HepG2 (cell line): Measurements from ENCODE around the gene LRP1-AS. TPM values are rescaled to one million over a fixed set of nuclear protein-coding genes. Genes with fewer than 3 reads are reported as not detected.

Source experiments
- ATM ChIP-seq: fragments of 450-650 bp; IDR thresholded peaks from 2 replicates; pipeline ENCODE4 v1.7.1; 2017; ENCODE audit warnings: mild to moderate bottlenecking, borderline replicate concordance
- BORCS8-MEF2B ChIP-seq: sonication (generic); formaldehyde crosslinking; IDR thresholded peaks from 2 replicates; pipeline ENCODE4 v1.8.0; 2022; ENCODE audit warnings: mild to moderate bottlenecking, missing genetic modification reagents
- CENPBD1 ChIP-seq: sonication (generic); formaldehyde crosslinking; IDR thresholded peaks from 2 replicates; pipeline ENCODE4 v1.8.0; 2022; ENCODE audit warnings: missing genetic modification reagents, low read depth, mild to moderate bottlenecking, borderline replicate concordance
- MLXIP ChIP-seq: sonication (generic); formaldehyde crosslinking; IDR thresholded peaks from 2 replicates; pipeline ENCODE4 v1.9.0; 2021; ENCODE audit warnings: missing genetic modification reagents, borderline replicate concordance
- NCOA2 ChIP-seq: sonication (generic); formaldehyde crosslinking; IDR thresholded peaks from 2 replicates; pipeline ENCODE4 v1.8.0; 2022; ENCODE audit warnings: inconsistent platforms
- PHF5A ChIP-seq: IDR thresholded peaks from one replicate; pipeline ENCODE4 v1.6.1; 2018; ENCODE audit warnings: low read depth, missing genetic modification reagents; ENCODE audit not compliant: unreplicated experiment
- RAD51 ChIP-seq: fragments of 450-650 bp; IDR thresholded peaks from 2 replicates; pipeline ENCODE4 v1.6.1; 2016; ENCODE audit warnings: borderline replicate concordance
- TBL1XR1 ChIP-seq: fragments of 150-350 bp; IDR thresholded peaks from 2 replicates; pipeline ENCODE4 v1.6.1; 2014; ENCODE audit warnings: borderline replicate concordance, low read length; ENCODE audit not compliant: partially characterized antibody
- TCF12 ChIP-seq, 2 experiments: fragments of 450-650 bp in 1 of 2; sonication (generic) in 1 of 2; formaldehyde crosslinking in 1 of 2; IDR thresholded peaks; 2 replicates each; pipeline versions ENCODE4 v1.6.1 to v1.8.0; 2017 to 2022; ENCODE audit warnings: antibody characterized with exemption in 1 of 2, mild to moderate bottlenecking in 1 of 2, missing genetic modification reagents in 1 of 2, moderate library complexity in 1 of 2
- THAP7 ChIP-seq: sonication (generic); formaldehyde crosslinking; IDR thresholded peaks from 2 replicates; pipeline ENCODE4 v1.8.1; 2023; ENCODE audit warnings: mild to moderate bottlenecking, missing genetic modification reagents
- ZBTB4 ChIP-seq: sonication (generic); formaldehyde crosslinking; IDR thresholded peaks from 2 replicates; pipeline ENCODE4 v1.4.0; 2020; ENCODE audit warnings: missing genetic modification reagents, mild to moderate bottlenecking, borderline replicate concordance
- ZBTB49 ChIP-seq: sonication (generic); formaldehyde crosslinking; IDR thresholded peaks from 2 replicates; pipeline ENCODE4 v1.4.0; 2020; ENCODE audit warnings: missing genetic modification reagents, borderline replicate concordance
- ZBTB7B ChIP-seq: sonication (generic); formaldehyde crosslinking; IDR thresholded peaks from 2 replicates; pipeline ENCODE4 v1.4.0; 2020; ENCODE audit warnings: missing genetic modification reagents
- ZFP36L1 ChIP-seq: sonication (generic); formaldehyde crosslinking; IDR thresholded peaks from 2 replicates; pipeline ENCODE4 v1.8.0; 2022; ENCODE audit warnings: mild to moderate bottlenecking, missing genetic modification reagents, moderate library complexity
- ZKSCAN8 ChIP-seq: IDR thresholded peaks from 2 replicates; pipeline ENCODE4 v1.6.1; 2016; ENCODE audit warnings: borderline replicate concordance, missing genetic modification reagents, missing compliant biosample characterization
- ZNF205 ChIP-seq: IDR thresholded peaks from 2 replicates; pipeline ENCODE4 v1.6.1; 2018; ENCODE audit warnings: missing biosample characterization, missing genetic modification reagents
- ZNF292 ChIP-seq: sonication (generic); formaldehyde crosslinking; IDR thresholded peaks from 2 replicates; pipeline ENCODE4 v1.8.1; 2022; ENCODE audit warnings: mild to moderate bottlenecking, low read depth, missing genetic modification reagents, borderline replicate concordance
- ZSCAN30 ChIP-seq: sonication (generic); formaldehyde crosslinking; IDR thresholded peaks from 2 replicates; pipeline ENCODE4 v1.5.0; 2020; ENCODE audit warnings: mild to moderate bottlenecking, missing genetic modification reagents
- polyA plus RNA-seq, 8 experiments: library from polyadenylated mRNA; depleted of rRNA in 3 of 8; stranded (reverse) in 7 of 8; unstranded in 1 of 8; fragments of >200 nt; fragmentation: Illumina TruSeq in 4 of 8; extraction: Trizol in 4 of 8; gene quantifications; 2 replicates each; pipeline versions ENCODE4 v1.2.1 to v1.2.3, GENCODE V29; 2011 to 2016; ENCODE audit warnings: low read depth in 4 of 8, missing spikeins in 1 of 8, mixed read lengths in 1 of 8; ENCODE audit not compliant: insufficient read depth in 1 of 8
- total RNA-seq, 5 experiments: library from RNA; depleted of rRNA; stranded (reverse); fragments of >200 nt; fragmentation: Illumina TruSeq; extraction: Trizol; gene quantifications; 2 replicates each; pipeline ENCODE4 v1.2.3, GENCODE V29; 2016; ENCODE audit warnings: low read depth in 1 of 5

LRP1-AS gene
- total and polyA plus RNA-seq, 2 of the 13 experiments (the other 11 are each of a cell fraction or from before 2014, with no cell fraction given): 0.20 TPM; not detected in 1

- TF ChIP-seq ZBTB4 (CRISPR knock-in tag) (peak; percentile 27; the same call in 1 of the 2 replicates), ZFP36L1 (CRISPR knock-in tag) (peak; percentile 16; the same call in 1 of the 2 replicates), PHF5A (CRISPR knock-in tag) (no peak), NCOA2 (no peak; the same call in 1 of the 2 replicates), THAP7 (no peak), ZNF292 (CRISPR knock-in tag) (peak; percentile 42; the same call in 1 of the 2 replicates), ZBTB49 (CRISPR knock-in tag) (no peak), CENPBD1 (CRISPR knock-in tag) (no peak), ZBTB7B (CRISPR knock-in tag) (no peak; the same call in 1 of the 2 replicates), MLXIP (CRISPR knock-in tag) (0 out of 2 replicates have a peak, but pooled peaks have one; percentile 8), TBL1XR1 (no peak), RAD51 (no peak), ZKSCAN8 (CRISPR knock-in tag) (no peak; the same call in 1 of the 2 replicates), ZNF205 (CRISPR knock-in tag) (no peak), BORCS8-MEF2B (CRISPR knock-in tag) (peak; percentile 14), TCF12 (IDR thresholded peaks at IDR 0.05) (no peak), TCF12 (CRISPR knock-in tag; IDR thresholded peaks at IDR 0.05) (peak; percentile 93), ZSCAN30 (peak; percentile 69; the same call in 1 of the 2 replicates), ATM (no peak)
These were observed 45.3 kb downstream of the LRP1-AS start (continued) for GRCh38 chr12:57101892-57102695.
